ENCODE results near the gene COL19A1.

DNA sequence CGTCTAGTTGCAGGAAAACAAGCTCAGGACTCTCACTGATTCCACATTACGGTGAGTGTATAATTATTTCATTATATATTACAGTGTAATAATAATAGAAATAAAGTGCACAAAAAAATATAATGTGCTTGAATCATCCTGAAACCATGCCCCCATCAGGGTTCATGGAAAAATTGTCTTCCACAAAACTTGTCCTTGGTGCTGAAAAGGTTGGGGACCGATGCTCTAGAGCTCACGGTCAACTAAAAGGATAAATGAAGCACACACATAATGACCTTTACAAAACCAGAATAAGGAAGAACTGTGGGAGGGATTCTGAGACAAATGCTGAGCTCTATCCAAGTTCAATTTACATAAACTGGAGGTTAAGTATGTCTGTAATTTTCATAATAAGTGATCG, 194.3 kb downstream of the COL19A1 start:
- TF ChIP-seq EZH2 (IDR thresholded peaks at IDR 0.05) (no peak), POLR2AphosphoS5 (IDR thresholded peaks at IDR 0.05; ENCODE audit: borderline replicate concordance, low read depth, low read length) (no peak), FOXP2 (optimal IDR thresholded peaks at IDR 0.05; ENCODE audit: control extremely low read depth, extremely low read length, insufficient read depth) (no peak)
